Activated T-helper 1 cell treated with anti-CD3 and anti-CD28 coated beads, Interleukin-2, amount 50 U/mL, for 16 hours (primary cell): ENCODE results near the gene CENPP.

ENCODE experiments used
- DNase-seq, 2 donors: peaks; one replicate each; pipeline ENCODE4 v3.0.0-alpha.2; 2020; ENCODE audit warnings: low read depth in 1 of 2, low spot score in 1 of 2

CENPP gene

DNA sequence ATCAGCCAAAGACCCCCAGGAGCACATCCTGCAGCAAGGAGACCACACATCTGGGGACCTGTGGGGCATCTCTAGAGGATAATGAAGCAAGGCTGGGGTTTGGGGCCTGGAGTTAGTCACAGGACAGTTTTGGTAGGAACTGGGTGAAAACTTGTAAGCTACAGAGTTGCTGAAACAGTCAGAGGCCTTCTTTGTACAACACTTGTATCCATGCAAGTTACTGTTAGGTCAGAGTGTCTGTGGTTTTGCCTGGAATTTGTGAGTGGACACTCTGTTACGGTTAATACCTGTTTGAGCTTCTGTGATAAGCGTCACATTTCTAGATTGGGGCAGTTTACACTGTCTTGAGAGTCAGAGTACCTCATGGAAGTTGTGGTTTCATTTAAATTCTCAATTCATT is 179.1 kb downstream of the CENPP start:
- DNase-seq: no peak

GRCh38 chr9:92506184-92506857 is 180.6 kb downstream of the CENPP start:
- no peak for DNase-seq

DNA sequence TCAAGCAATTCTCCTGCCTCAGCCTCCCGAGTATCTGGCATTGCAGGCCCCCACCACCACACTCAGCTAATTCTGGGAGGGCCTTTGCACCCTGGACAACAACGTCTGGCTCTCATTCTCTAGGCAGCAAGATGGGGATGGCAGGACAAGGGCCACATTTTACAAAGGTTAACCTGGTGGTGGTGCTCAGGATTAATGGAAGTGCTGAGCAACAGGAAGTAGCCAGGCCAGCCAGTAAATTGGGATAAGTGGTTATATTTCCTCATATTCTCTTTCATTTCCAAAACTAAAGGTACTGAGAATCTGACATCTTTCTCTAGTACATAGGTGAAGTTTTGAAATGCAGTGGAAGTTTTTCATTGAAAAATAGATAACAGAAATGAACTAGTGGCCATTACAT is 181.3 kb downstream of the CENPP start:
- DNase-seq: no peak

GRCh38 chr9:92507496-92507895 is 181.7 kb downstream of the CENPP start:
- no peak for DNase-seq

GRCh38 chr9:92508018-92508820 is 182.5 kb downstream of the CENPP start:
- no peak for DNase-seq

GRCh38 chr9:92509050-92509449 is 183.3 kb downstream of the CENPP start:
- DNase-seq: no peak

- no peak for DNase-seq
Measured at GRCh38 chr9:92510747-92511146, 185.0 kb downstream of the CENPP start.

DNA sequence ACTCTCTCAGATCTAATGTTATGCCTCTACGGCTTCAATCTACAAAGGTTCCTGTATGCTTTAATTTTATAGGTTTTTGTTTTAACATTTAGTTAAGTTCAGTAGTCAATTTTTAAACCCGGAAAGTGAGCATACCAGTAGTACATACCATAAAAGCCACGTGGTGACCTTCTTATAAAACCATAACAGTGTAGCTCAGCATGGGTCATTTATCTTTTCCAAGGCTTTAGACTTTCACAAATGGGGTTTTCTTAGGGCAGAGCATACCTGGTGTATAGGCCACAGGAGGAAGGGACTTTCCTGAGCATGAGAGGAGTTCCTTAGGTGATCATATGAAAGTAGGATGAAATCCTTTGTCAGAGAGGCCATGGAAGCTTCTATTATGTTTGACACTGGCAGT is 186.9 kb downstream of the CENPP start:
- DNase-seq: no peak

- DNase-seq: no peak
Measured at GRCh38 chr9:92513349-92513748, 187.6 kb downstream of the CENPP start.

GRCh38 chr9:92514635-92515034 is 188.9 kb downstream of the CENPP start:
- no peak for DNase-seq

DNA sequence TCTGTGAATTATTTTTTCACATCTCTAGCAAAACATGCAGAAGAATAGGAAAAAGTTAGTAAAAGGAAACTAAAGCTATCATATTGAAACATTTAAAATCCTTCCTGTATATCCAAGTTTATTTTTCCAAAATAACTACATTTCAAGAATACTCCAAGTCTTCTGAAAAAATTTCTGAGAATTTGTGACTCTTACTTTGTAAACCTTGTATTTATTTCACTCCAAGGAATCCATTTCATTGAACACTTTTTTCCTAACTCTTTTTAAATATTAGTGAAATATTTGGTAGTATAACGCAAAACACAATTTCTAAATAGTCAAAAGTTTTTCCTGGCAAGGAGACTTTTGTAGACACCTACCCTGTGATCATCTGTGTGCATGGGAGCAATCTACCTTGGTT is 190.8 kb downstream of the CENPP start:
- DNase-seq: no peak

DNA sequence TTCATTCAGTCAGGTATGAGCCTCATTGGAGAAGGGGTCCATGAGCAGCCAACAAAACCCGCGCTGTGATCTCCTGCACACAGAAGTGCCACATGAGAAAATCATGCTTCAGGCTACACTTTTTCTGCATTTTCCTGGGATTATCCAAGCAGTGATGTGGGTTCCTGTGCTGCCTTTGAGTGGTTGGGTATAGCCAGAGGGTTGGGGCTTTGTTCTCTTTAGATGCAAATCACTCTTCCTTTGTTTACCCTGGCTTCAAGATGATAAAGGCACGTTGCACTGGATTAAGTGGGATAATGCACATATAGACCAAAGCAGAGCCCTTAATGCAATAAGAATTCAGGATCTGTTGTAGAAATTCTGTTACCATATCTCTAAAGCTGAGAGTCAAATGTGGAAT is 191.3 kb downstream of the CENPP start:
- no peak for DNase-seq

DNA sequence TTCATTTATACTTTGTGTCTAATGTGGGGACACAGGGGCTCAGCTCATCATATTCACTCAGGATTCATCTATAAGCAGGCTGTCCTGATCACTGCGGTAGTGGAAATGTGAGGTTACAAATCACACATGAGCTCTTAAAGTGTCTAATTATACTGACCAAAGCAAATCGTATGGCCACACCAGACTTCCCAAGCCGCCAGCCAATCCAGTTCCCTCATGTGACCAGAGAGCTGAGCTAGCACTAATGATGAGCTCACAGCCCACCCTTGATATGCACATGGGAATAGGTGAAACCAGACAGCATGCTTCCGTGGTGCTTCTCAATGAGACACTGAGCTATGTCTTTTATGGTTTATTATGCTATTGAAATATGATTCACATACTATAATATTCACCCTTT is 192.4 kb downstream of the CENPP start:
- no peak for DNase-seq

DNA sequence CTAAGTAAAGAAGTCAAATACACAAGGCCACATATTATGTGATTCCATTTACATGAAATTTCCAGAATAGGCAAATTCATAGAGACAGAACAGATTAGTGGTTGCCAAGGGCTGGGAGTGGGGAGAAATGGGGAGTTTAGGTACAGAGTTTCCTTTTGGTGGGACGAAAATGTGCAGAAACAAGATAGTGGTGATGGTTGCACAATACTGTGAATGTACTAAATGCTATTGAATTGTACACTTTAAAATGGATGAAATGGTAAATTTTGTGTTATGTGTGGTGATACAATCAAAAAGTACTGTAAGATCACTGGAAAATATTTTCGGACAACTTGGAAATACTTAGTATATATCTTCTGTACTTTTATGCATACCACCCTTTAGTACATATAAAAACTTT is 195.1 kb downstream of the CENPP start:
- DNase-seq: no peak

DNA sequence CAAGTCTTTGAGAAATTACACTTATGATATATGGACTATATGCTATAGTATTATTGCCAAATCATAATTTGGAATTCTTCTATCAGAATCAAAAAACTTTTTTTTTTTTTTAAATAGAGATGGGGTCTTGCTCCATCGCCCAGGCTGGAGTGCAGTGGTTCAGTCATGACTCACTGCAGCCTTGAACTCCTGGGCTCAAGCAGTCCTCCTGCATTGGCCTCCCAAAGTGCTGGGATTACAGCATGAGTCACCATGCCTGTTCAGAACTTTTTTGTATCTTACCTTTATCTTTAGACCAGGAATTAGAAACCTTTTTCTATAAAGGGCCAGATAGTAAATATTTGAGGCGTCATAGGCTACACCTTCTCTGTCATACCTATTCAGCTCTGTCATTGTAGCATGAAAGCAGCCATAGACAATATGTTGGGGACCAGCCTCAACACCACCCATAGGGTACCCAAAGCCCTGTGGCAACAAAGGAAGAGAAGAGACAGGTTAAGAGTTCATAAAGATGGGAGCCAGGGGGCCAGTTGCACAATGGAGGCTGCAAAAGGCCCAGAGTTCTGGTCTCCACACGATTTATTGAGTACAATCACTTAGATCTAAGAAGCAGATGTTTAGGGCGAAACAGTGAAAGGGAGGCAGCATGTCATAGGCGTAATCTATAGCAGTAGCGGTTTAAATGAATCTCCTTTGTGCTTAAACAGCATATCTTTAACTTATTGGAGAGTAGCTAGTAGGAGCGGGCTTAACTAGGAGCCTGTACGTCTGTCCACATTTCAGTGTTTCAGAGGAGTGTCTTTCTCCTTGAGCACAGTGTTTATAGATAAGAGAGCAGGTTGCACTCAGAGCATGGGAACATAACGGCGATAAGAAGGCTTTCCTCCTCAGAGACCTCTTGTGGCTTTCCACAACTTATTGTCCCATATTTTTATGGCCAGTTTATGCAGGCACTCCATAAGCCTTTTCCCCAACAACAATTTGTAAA is 197.5 kb downstream of the CENPP start:
- DNase-seq: no peak

DNA sequence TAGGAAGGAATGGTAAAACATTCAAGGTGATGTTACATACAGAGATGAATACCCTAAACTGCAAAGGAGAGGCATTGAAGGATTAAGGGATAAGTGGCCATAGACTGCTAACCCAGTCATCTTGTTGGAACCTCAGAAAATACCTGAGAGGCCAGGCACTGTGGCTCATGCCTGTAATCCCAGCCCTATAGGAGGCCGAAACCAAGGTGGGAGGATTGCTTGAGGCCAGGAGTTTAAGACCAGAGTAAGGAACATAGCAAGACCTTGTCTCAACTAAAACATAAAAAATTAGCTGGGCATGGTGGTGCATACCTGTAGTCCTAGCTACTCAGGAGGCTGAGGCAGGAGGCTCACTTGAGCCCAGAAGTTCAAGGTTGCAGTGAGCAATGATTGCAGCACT is 199.1 kb downstream of the CENPP start:
- no peak for DNase-seq

GRCh38 chr9:92525306-92525705 is 199.6 kb downstream of the CENPP start:
- DNase-seq: no peak

GRCh38 chr9:92527291-92527828 is 201.6 kb downstream of the CENPP start:
- DNase-seq: no peak

GRCh38 chr9:92527832-92528521 is 202.2 kb downstream of the CENPP start:
- DNase-seq: no peak

DNA sequence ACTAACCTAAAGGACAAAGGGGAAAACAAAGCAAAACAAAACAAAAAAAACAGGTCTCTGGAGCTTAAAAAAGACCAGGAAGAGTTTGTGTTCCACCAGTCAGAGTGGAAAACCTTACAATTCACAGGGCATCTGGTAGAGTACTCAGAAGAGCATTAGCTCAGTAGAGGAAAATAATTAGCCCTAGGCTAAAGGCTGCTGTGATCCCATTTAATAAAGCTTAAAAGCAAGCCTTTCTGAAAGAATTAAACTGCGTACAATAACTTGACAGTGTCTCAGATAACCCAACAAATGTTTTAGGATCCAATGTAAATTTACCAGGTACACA is 202.7 kb downstream of the CENPP start:
- no peak for DNase-seq

- DNase-seq: no peak
Measured at GRCh38 chr9:92529124-92529523, 203.4 kb downstream of the CENPP start.
